Left lobe of liver (tissue), 2 donors: ENCODE data around the gene RALGAPA1. TPM values are rescaled to one million over a fixed set of nuclear protein-coding genes. Genes with fewer than 3 reads are reported as not detected.
"Not testable (repeated sequence)": the region's sequence is repeated elsewhere in the genome, so short reads cannot be mapped to it uniquely, and the experiment has no call there.

Source experiments
- ATAC-seq: fragments of 200-7000 bp; cut with Tn5 transposase; one replicate; pipeline ENCODE4 v1.9.1; 2020; ENCODE audit warnings: mild to moderate bottlenecking, moderate library complexity
- DNase-seq: peaks from one replicate; pipeline ENCODE4 v3.0.0-alpha.2; 2020; ENCODE audit warnings: low spot score
- total RNA-seq: library from RNA; stranded (reverse); gene quantifications from one replicate; pipeline ENCODE4 v1.2.1, GENCODE V29; 2021
- donor health status: DM: no; HTN: no; CAD: no; lungs with moderate emphysema.
- donor health status: DM: no; HTN: yes; CAD: no.

RALGAPA1 gene
- total RNA-seq, 1 donor from 2014 or later = 21.1 TPM

GRCh38 chr14:35822501-35822900 is 13.4 kb upstream of the RALGAPA1 start:
- ATAC-seq (no peak), DNase-seq (no peak)

- no peak for ATAC-seq
- no peak for DNase-seq
Measured at GRCh38 chr14:35821564-35822411, 12.7 kb upstream of the RALGAPA1 start.

GRCh38 chr14:35819591-35820540 is 10.8 kb upstream of the RALGAPA1 start:
- DNase-seq (no peak), ATAC-seq (no peak)

- ATAC-seq (peak; percentile 87), DNase-seq (no peak)
Measured at GRCh38 chr14:35818346-35819115, 9.4 kb upstream of the RALGAPA1 start.

- DNase-seq (peak; percentile 59), ATAC-seq (peak; percentile 87)
Measured at GRCh38 chr14:35814371-35815005, 5.4 kb upstream of the RALGAPA1 start.

GRCh38 chr14:35810963-35811362 is 1.9 kb upstream of the RALGAPA1 start:
- no peak for DNase-seq
- no peak for ATAC-seq

- no peak for DNase-seq
- no peak for ATAC-seq
Measured at GRCh38 chr14:35809597-35809996, 502 bp upstream of the RALGAPA1 start.

GRCh38 chr14:35808076-35808637 is 938 bp downstream of the RALGAPA1 start:
- ATAC-seq (no peak), DNase-seq (no peak)

- ATAC-seq (no peak), DNase-seq (no peak)
Measured at GRCh38 chr14:35807131-35807961, 1.7 kb downstream of the RALGAPA1 start.

- DNase-seq (no peak), ATAC-seq (no peak)
Measured at GRCh38 chr14:35806006-35806907, 2.8 kb downstream of the RALGAPA1 start.

GRCh38 chr14:35797796-35798195 is 11.3 kb downstream of the RALGAPA1 start:
- ATAC-seq (no peak), DNase-seq (no peak)

- ATAC-seq (no peak), DNase-seq (no peak)
Measured at GRCh38 chr14:35789651-35790050, 19.4 kb downstream of the RALGAPA1 start.

- ATAC-seq (no peak), DNase-seq (no peak)
Measured at GRCh38 chr14:35786856-35787255, 22.2 kb downstream of the RALGAPA1 start.

- ATAC-seq (no peak), DNase-seq (no peak)
Measured at GRCh38 chr14:35783699-35784098, 25.4 kb downstream of the RALGAPA1 start.

GRCh38 chr14:35779368-35779767 is 29.7 kb downstream of the RALGAPA1 start:
- DNase-seq = no peak
- ATAC-seq = no peak

GRCh38 chr14:35777550-35777949 is 31.5 kb downstream of the RALGAPA1 start:
- not testable (repeated sequence) for DNase-seq

GRCh38 chr14:35776823-35777222 is 32.3 kb downstream of the RALGAPA1 start:
- DNase-seq (no peak), ATAC-seq (no peak)

More at GRCh38 chr14:35777550-35777949, 31.5 kb downstream of the RALGAPA1 start:
- ATAC-seq = not testable (repeated sequence)

- not testable (repeated sequence) for ATAC-seq
Measured at GRCh38 chr14:35776085-35776484, 33.0 kb downstream of the RALGAPA1 start.

More at GRCh38 chr14:35776085-35776484, 33.0 kb downstream of the RALGAPA1 start:
- not testable (repeated sequence) for DNase-seq
